SK-N-SH (cell line): ENCODE data around the gene TRPV2.

Source experiments
- CTCF ChIP-seq: fragments of 200-600 bp; sonication (generic); IDR thresholded peaks from 2 replicates; pipeline ENCODE4 v1.6.1; 2017; ENCODE audit warnings: antibody characterized with exemption, mild to moderate bottlenecking, moderate library complexity
- FOSL2 ChIP-seq: IDR thresholded peaks from 2 replicates; pipeline ENCODE4 v1.4.0; 2012; ENCODE audit warnings: low read depth, mild to moderate bottlenecking, moderate library complexity, borderline replicate concordance
- MAX ChIP-seq: IDR thresholded peaks from 2 replicates; pipeline ENCODE4 v1.4.0; 2012; ENCODE audit warnings: low read depth
- RCOR1 ChIP-seq: fragments of 150-350 bp; IDR thresholded peaks from 2 replicates; pipeline ENCODE4 v1.6.1; 2017; ENCODE audit warnings: antibody characterized with exemption, low read length

GRCh38 chr17:16419929-16420271, 4.5 kb downstream of the TRPV2 start:
- TF ChIP-seq RCOR1, result no peak
- TF ChIP-seq MAX, result no peak
- TF ChIP-seq CTCF, result no peak
- peak; percentile 97 for TF ChIP-seq FOSL2
